Gastrocnemius medialis (tissue), 4 donors: ENCODE measurements around the gene MYH10. TPM values are rescaled to one million over a fixed set of nuclear protein-coding genes. Genes with fewer than 3 reads are reported as not detected.
A peak's percentile ranks its signal among the peaks of the same experiment; 100 is the strongest.

Source experiments
- ATAC-seq, 2 donors: fragments of 150-250 bp; one replicate each; pipeline ENCODE4 v1.9.1; 2016
- DNase-seq, 2 donors: peaks; one replicate each; pipeline ENCODE4 v3.0.0-alpha.2; 2019
- H3K27ac ChIP-seq, 4 donors: fragments of 200-600 bp; sonication (generic); 1 replicate in 1 of 4; 2 replicates in 3 of 4; pipeline ENCODE4 v1.5.1; 2016 to 2018; ENCODE audit warnings: mild to moderate bottlenecking in 2 of 4, moderate library complexity in 1 of 4
- H3K27me3 ChIP-seq, 3 donors: fragments of 200-600 bp; sonication (generic) in 2 of 3; 1 replicate in 1 of 3; 2 replicates in 2 of 3; pipeline versions ENCODE4 v1.5.1 to v1.6.0; 2016 to 2019; ENCODE audit warnings: mild to moderate bottlenecking in 1 of 3, moderate library complexity in 1 of 3
- H3K36me3 ChIP-seq, 2 donors: fragments of 200-600 bp; sonication (generic) in 1 of 2; one replicate each; pipeline ENCODE4 v1.5.1; 2017 to 2018
- H3K4me1 ChIP-seq, 2 donors: fragments of 200-600 bp; sonication (generic) in 1 of 2; one replicate each; pipeline ENCODE4 v1.5.1; 2016 to 2017; ENCODE audit warnings: mild to moderate bottlenecking in 2 of 2
- H3K4me3 ChIP-seq, 4 donors: fragments of 200-600 bp; sonication (generic) in 3 of 4; 1 replicate in 1 of 4; 2 replicates in 3 of 4; pipeline ENCODE4 v1.5.1; 2016 to 2019; ENCODE audit warnings: mild to moderate bottlenecking in 2 of 4
- H3K9me3 ChIP-seq, 3 donors: fragments of 200-600 bp; sonication (generic) in 2 of 3; 1 replicate in 1 of 3; 2 replicates in 2 of 3; pipeline ENCODE4 v1.5.1; 2016 to 2019
- CTCF ChIP-seq, 5 experiments: fragments of 450-650 bp in 3 of 5; fragments of 200-600 bp in 2 of 5; sonication (generic) in 2 of 5; IDR thresholded peaks in 4 of 5; conservative IDR thresholded peaks in 1 of 5; 1 replicate in 4 of 5; 2 replicates in 1 of 5; pipeline ENCODE4 v1.5.1; 2016 to 2019; ENCODE audit warnings: antibody characterized with exemption in 5 of 5, mild to moderate bottlenecking in 3 of 5, moderate library complexity in 3 of 5
- POLR2A ChIP-seq, 2 donors: fragments of 450-650 bp; IDR thresholded peaks; one replicate each; pipeline ENCODE4 v1.6.1; 2017; ENCODE audit warnings: antibody characterized with exemption in 2 of 2, mild to moderate bottlenecking in 2 of 2, moderate library complexity in 2 of 2
- in situ Hi-C, 4 donors: fragments of 200-750 bp; cut with MboI; loops; one replicate each; pipeline versions ENCODE4 v1.15.0 to v1.8.0; 2017; ENCODE audit warnings: low sequenced_read_pairs in 4 of 4
- intact Hi-C: fragments of 100-400 bp; cut with DNase I; formaldehyde crosslinking; loops from one replicate; pipeline ENCODE4 v1.15.1; 2023; ENCODE audit warnings: low total_unique reads
- total RNA-seq, 4 donors: library from RNA; depleted of rRNA; stranded (reverse); fragments of >200 nt; gene quantifications; one replicate each; pipeline versions ENCODE4 v1.1.0 to v1.2.3, GENCODE V29; 2016

MYH10 gene
- total RNA-seq, 4 donors from 2014 or later = 2.5 to 10.6 (median 4.1) TPM

DNA sequence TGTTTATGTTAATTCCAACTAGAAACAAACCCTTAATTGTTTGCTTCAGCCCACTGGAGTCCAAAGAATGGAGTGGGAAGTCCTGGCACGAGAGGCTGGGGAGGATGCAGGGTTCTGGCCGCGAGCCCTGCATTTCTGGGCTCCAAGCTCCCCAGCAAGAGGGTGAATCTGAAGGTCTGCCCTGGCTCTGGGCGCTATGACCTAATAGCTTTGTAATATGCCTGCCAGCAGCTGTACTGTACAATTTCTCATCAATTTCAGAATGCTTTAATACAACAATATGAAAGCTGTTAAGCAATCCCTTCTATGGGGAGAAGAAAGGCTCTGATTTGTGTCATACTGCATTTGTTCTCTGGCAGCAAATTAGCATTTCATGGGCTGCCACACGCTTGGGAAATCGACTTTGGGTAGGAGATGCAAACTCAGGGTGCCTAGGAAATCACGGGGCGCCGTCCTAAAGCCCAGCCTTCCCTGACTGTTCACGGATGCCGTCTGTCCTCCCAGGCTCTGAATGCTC, 151.0 kb downstream of the MYH10 start:
- no peak overlapping the region for H3K27ac ChIP-seq
- no peak overlapping the region for H3K4me3 ChIP-seq
- H3K4me1 ChIP-seq = peaks cover 0 to 4% of the 10 kb centered on the region in 2 donors
- no peaks in the 10 kb centered on the region for H3K9me3 ChIP-seq
- no peak for TF ChIP-seq CTCF (IDR thresholded peaks at IDR 0.05 in 4 of 5, conservative IDR thresholded peaks at IDR 0.05 in 1 of 5)
- no peak for TF ChIP-seq POLR2A (IDR thresholded peaks at IDR 0.05)
- in situ Hi-C loops = no loop called here
- no peaks in the 10 kb centered on the region for H3K27me3 ChIP-seq
- H3K36me3 ChIP-seq = peaks cover 0 to 23% of the 10 kb centered on the region in 2 donors
- ATAC-seq (peak; percentile 55), DNase-seq (peak in 1 of 2 donors; percentile 36)
- intact Hi-C loops = no loop called here

GRCh38 chr17:8477715-8478441, 152.6 kb downstream of the MYH10 start:
- intact Hi-C loops = no loop called here

DNA sequence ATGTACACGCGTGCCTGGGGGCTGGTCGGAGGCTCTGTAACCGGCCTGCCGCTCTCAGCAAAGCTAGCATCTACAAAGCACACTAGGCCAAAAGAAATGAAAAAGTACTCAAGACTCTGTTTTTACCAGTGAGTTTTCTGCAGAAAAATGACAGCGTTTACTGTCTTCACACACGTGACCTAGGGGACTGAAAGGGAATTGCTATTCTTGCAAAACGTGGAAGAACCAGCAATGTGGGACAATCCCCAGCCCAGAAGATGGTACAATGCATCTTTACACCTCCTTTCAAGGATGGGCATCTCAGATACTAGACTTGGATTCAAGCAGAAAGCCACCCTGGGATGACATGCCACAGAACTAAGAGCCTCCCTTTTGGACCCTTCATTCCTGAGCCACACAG, 153.4 kb downstream of the MYH10 start:
- intact Hi-C loops (no loop called here), in situ Hi-C loops (no loop called here)
- TF ChIP-seq POLR2A (IDR thresholded peaks at IDR 0.05) (no peak), CTCF (IDR thresholded peaks at IDR 0.05 in 4 of 5, conservative IDR thresholded peaks at IDR 0.05 in 1 of 5) (no peak)
- H3K9me3 ChIP-seq = no peaks in the 10 kb centered on the region
- DNase-seq (no peak), ATAC-seq (no peak)
- H3K36me3 ChIP-seq = peaks cover 0 to 29% of the 10 kb centered on the region in 2 donors
- no peak overlapping the region for H3K4me3 ChIP-seq
- H3K27ac ChIP-seq = no peak overlapping the region
- H3K27me3 ChIP-seq = no peaks in the 10 kb centered on the region
- H3K4me1 ChIP-seq = peaks cover 0 to 4% of the 10 kb centered on the region in 2 donors

More at GRCh38 chr17:8477715-8478441, 152.6 kb downstream of the MYH10 start:
- in situ Hi-C loops = no loop called here
- H3K27me3 ChIP-seq = no peaks in the 10 kb centered on the region
- peaks cover 0 to 4% of the 10 kb centered on the region in 2 donors for H3K4me1 ChIP-seq
- no peak for DNase-seq
- H3K4me3 ChIP-seq = no peak overlapping the region
- no peak for TF ChIP-seq POLR2A (IDR thresholded peaks at IDR 0.05)
- no peak for TF ChIP-seq CTCF (IDR thresholded peaks at IDR 0.05 in 4 of 5, conservative IDR thresholded peaks at IDR 0.05 in 1 of 5)
- no peak for ATAC-seq
- H3K9me3 ChIP-seq = no peaks in the 10 kb centered on the region
- H3K27ac ChIP-seq = no peak overlapping the region
- peaks cover 0 to 29% of the 10 kb centered on the region in 2 donors for H3K36me3 ChIP-seq

GRCh38 chr17:8476741-8477140, 153.8 kb downstream of the MYH10 start:
- intact Hi-C loops = no loop called here
- Histone ChIP-seq H3K9me3 (no peaks in the 10 kb centered on the region), H3K4me1 (peaks cover 0 to 4% of the 10 kb centered on the region in 2 donors), H3K4me3 (no peak overlapping the region), H3K27ac (no peak overlapping the region), H3K27me3 (no peaks in the 10 kb centered on the region), H3K36me3 (peaks cover 0 to 29% of the 10 kb centered on the region in 2 donors)
- in situ Hi-C loops = no loop called here
- TF ChIP-seq POLR2A (IDR thresholded peaks at IDR 0.05) (no peak), CTCF (IDR thresholded peaks at IDR 0.05 in 4 of 5, conservative IDR thresholded peaks at IDR 0.05 in 1 of 5) (no peak)
- no peak for DNase-seq
- ATAC-seq = no peak
